ENCODE results near the gene SMAD5.

- TF ChIP-seq, protein P1, sequence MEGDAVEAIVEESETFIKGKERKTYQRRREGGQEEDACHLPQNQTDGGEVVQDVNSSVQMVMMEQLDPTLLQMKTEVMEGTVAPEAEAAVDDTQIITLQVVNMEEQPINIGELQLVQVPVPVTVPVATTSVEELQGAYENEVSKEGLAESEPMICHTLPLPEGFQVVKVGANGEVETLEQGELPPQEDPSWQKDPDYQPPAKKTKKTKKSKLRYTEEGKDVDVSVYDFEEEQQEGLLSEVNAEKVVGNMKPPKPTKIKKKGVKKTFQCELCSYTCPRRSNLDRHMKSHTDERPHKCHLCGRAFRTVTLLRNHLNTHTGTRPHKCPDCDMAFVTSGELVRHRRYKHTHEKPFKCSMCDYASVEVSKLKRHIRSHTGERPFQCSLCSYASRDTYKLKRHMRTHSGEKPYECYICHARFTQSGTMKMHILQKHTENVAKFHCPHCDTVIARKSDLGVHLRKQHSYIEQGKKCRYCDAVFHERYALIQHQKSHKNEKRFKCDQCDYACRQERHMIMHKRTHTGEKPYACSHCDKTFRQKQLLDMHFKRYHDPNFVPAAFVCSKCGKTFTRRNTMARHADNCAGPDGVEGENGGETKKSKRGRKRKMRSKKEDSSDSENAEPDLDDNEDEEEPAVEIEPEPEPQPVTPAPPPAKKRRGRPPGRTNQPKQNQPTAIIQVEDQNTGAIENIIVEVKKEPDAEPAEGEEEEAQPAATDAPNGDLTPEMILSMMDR (IDR thresholded peaks at IDR 0.05) = no peak
- no peak for TF ChIP-seq POLR2A (IDR thresholded peaks at IDR 0.05)
Measured at GRCh38 chr5:136206361-136206760, 73.7 kb downstream of the SMAD5 start.
